Measurements from ENCODE around the gene AGT.

- TF ChIP-seq CTCF (IDR thresholded peaks at IDR 0.05): no peak
- no peak for TF ChIP-seq POLR2AphosphoS5 (IDR thresholded peaks at IDR 0.05)
- TF ChIP-seq POLR2A (IDR thresholded peaks at IDR 0.05): no peak
Observed at GRCh38 chr1:230747127-230747730, 33.3 kb upstream of the AGT start, which contains the start of gene CAPN9.
